KMS-11 (cell line): Measurements from ENCODE around the gene CACUL1.

Experiments used
- H2AFZ ChIP-seq: fragments of 200-600 bp; sonication (generic); 2 replicates; pipeline ENCODE4 v1.6.1; 2016; ENCODE audit warnings: antibody characterized with exemption, mixed run types, low read depth
- H3K27ac ChIP-seq: fragments of 200-600 bp; sonication (generic); 2 replicates; pipeline ENCODE4 v1.6.1; 2016; ENCODE audit warnings: mild to moderate bottlenecking, mixed run types
- H3K27me3 ChIP-seq: fragments of 200-600 bp; sonication (generic); 2 replicates; pipeline ENCODE4 v1.6.1; 2017; ENCODE audit warnings: mild to moderate bottlenecking, low read depth, mixed run types, moderate library complexity; ENCODE audit not compliant: insufficient read depth
- H3K36me3 ChIP-seq: fragments of 200-600 bp; sonication (generic); 2 replicates; pipeline ENCODE4 v1.6.1; 2017; ENCODE audit warnings: mild to moderate bottlenecking, mixed run types; ENCODE audit not compliant: insufficient read depth
- H3K4me1 ChIP-seq: fragments of 200-600 bp; sonication (generic); 2 replicates; pipeline ENCODE4 v1.6.1; 2016; ENCODE audit warnings: mild to moderate bottlenecking, low read depth, mixed run types; ENCODE audit not compliant: poor library complexity, severe bottlenecking
- H3K4me2 ChIP-seq: fragments of 200-600 bp; sonication (generic); 2 replicates; pipeline ENCODE4 v1.7.0; 2016; ENCODE audit warnings: mild to moderate bottlenecking, mixed run types
- H3K4me3 ChIP-seq: fragments of 200-600 bp; sonication (generic); IDR thresholded peaks from 2 replicates; pipeline ENCODE4 v1.6.1; 2017; ENCODE audit warnings: low read depth, low read length, mixed read lengths; ENCODE audit not compliant: insufficient read depth
- H3K79me2 ChIP-seq: fragments of 200-600 bp; sonication (generic); 2 replicates; pipeline ENCODE4 v1.6.1; 2016; ENCODE audit warnings: low read depth, mixed run types; ENCODE audit not compliant: insufficient read depth
- H3K9ac ChIP-seq: fragments of 200-600 bp; sonication (generic); 2 replicates; pipeline ENCODE4 v1.6.1; 2016; ENCODE audit warnings: mild to moderate bottlenecking, mixed run types
- H4K20me1 ChIP-seq: fragments of 200-600 bp; sonication (generic); 2 replicates; pipeline ENCODE4 v1.6.1; 2016; ENCODE audit warnings: mild to moderate bottlenecking, mixed run types; ENCODE audit not compliant: insufficient read depth
- CTCF ChIP-seq: fragments of 200-600 bp; sonication (generic); conservative IDR thresholded peaks from 2 replicates; pipeline ENCODE4 v1.6.1; 2017; ENCODE audit warnings: low read depth, mild to moderate bottlenecking, antibody characterized with exemption, low read length, moderate library complexity, mixed read lengths

The CACUL1 gene

GRCh38 chr10:118758449-118758848 lies 3.7 kb upstream of the CACUL1 start:
- peaks cover 9% of the 10 kb centered on the region for H3K4me1 ChIP-seq
- no peaks in the 10 kb centered on the region for H4K20me1 ChIP-seq
- H3K27me3 ChIP-seq = no peaks in the 10 kb centered on the region
- no peaks in the 10 kb centered on the region for H3K36me3 ChIP-seq
- no peak overlapping the region for H3K4me3 ChIP-seq
- H3K9ac ChIP-seq = no peak overlapping the region
- TF ChIP-seq CTCF = no peak
- no peak overlapping the region for H3K27ac ChIP-seq
- peaks cover 13% of the 10 kb centered on the region for H3K79me2 ChIP-seq
- H3K4me2 ChIP-seq = no peak overlapping the region
- no peak overlapping the region for H2AFZ ChIP-seq

- H3K27ac ChIP-seq = peak overlapping the region; percentile 47
- peak overlapping the region; percentile 64 for H3K9ac ChIP-seq
- no peaks in the 10 kb centered on the region for H3K27me3 ChIP-seq
- no peaks in the 10 kb centered on the region for H3K36me3 ChIP-seq
- no peak for TF ChIP-seq CTCF
- peaks cover 54% of the 10 kb centered on the region for H3K79me2 ChIP-seq
- peak overlapping the region; percentile 53 for H3K4me3 ChIP-seq
- no peaks in the 10 kb centered on the region for H4K20me1 ChIP-seq
- H2AFZ ChIP-seq = peak overlapping the region; percentile 77
- peaks cover 26% of the 10 kb centered on the region for H3K4me1 ChIP-seq
- peak overlapping the region; percentile 96 for H3K4me2 ChIP-seq
Observed at GRCh38 chr10:118754229-118754555, 578 bp downstream of the CACUL1 start.

GRCh38 chr10:118753331-118754228 lies 1.2 kb downstream of the CACUL1 start:
- no peak for TF ChIP-seq CTCF
- H3K79me2 ChIP-seq = peaks cover 60% of the 10 kb centered on the region
- no peaks in the 10 kb centered on the region for H3K27me3 ChIP-seq
- 0 out of 2 replicates have a peak overlapping the region, but pooled peaks have one; percentile 47 for H3K27ac ChIP-seq
- peak overlapping the region; percentile 77 for H2AFZ ChIP-seq
- peak overlapping the region; percentile 53 for H3K4me3 ChIP-seq
- peaks cover 26% of the 10 kb centered on the region for H3K4me1 ChIP-seq
- peak overlapping the region; percentile 64 for H3K9ac ChIP-seq
- H3K4me2 ChIP-seq = peak overlapping the region; percentile 96
- no peaks in the 10 kb centered on the region for H3K36me3 ChIP-seq
- H4K20me1 ChIP-seq = no peaks in the 10 kb centered on the region

- Histone ChIP-seq H3K79me2 (peaks cover 71% of the 10 kb centered on the region), H3K27ac (no peak overlapping the region), H4K20me1 (0 out of 2 replicates have a peak, but pooled peaks cover 3% of the 10 kb centered on the region), H3K4me3 (no peak overlapping the region), H2AFZ (no peak overlapping the region), H3K9ac (no peak overlapping the region), H3K4me2 (peak overlapping the region; percentile 96; the same call in 1 of the 2 replicates), H3K4me1 (peaks cover 26% of the 10 kb centered on the region), H3K36me3 (no peaks in the 10 kb centered on the region), H3K27me3 (no peaks in the 10 kb centered on the region)
- TF ChIP-seq CTCF = no peak
Observed at GRCh38 chr10:118752409-118752808, 2.4 kb downstream of the CACUL1 start.
